GM18873 (cell line): ENCODE measurements around the gene OR52A1.
"Not testable (repeated sequence)": the region's sequence is repeated elsewhere in the genome, so short reads cannot be mapped to it uniquely, and the experiment has no call there.

Experiments
- ATAC-seq: cut with Tn5 transposase; IDR thresholded peaks from one replicate; pipeline ENCODE4 v1.9.1; 2021; ENCODE audit warnings: mild to moderate bottlenecking, moderate library complexity, moderate number of reproducible peaks; ENCODE audit not compliant: unreplicated experiment, low FRiP score

Gene OR52A1

GRCh38 chr11:5154657-5155056, at the start of gene OR52A1:
Gene OR52A1 (minus strand): TSS chr11:5154757. CDS start chr11:5152369, 2,388 bp downstream.
- ATAC-seq: no peak

- no peak for ATAC-seq
These were observed 48.8 kb upstream of the OR52A1 start for GRCh38 chr11:5203366-5203765.

GRCh38 chr11:5200582-5200981, 46.0 kb upstream of the OR52A1 start, which contains the start of gene OR51V1:
Gene OR51V1 (minus strand): TSS chr11:5200682. CDS start chr11:5200682, 0 bp downstream.
- ATAC-seq: no peak

- no peak for ATAC-seq
These were observed 43.7 kb upstream of the OR52A1 start for GRCh38 chr11:5198285-5198684.

- ATAC-seq: no peak
These were observed 43.0 kb upstream of the OR52A1 start for GRCh38 chr11:5197536-5197935.

- no peak for ATAC-seq
These were observed 42.2 kb upstream of the OR52A1 start for GRCh38 chr11:5196731-5197130.

GRCh38 chr11:5196067-5196466, 41.5 kb upstream of the OR52A1 start:
- no peak for ATAC-seq

- ATAC-seq: no peak
These were observed 38.2 kb upstream of the OR52A1 start for GRCh38 chr11:5192738-5193137.

GRCh38 chr11:5188201-5188600, 33.6 kb upstream of the OR52A1 start:
- no peak for ATAC-seq

- ATAC-seq: no peak
These were observed 23.7 kb upstream of the OR52A1 start for GRCh38 chr11:5178046-5178837.

GRCh38 chr11:5174934-5175333, 20.4 kb upstream of the OR52A1 start:
- no peak for ATAC-seq

GRCh38 chr11:5171856-5172255, 17.3 kb upstream of the OR52A1 start:
- ATAC-seq: no peak

GRCh38 chr11:5165898-5166297, 11.3 kb upstream of the OR52A1 start:
- not testable (repeated sequence) for ATAC-seq

GRCh38 chr11:5164807-5165206, 10.2 kb upstream of the OR52A1 start:
- ATAC-seq: not testable (repeated sequence)

GRCh38 chr11:5161045-5161444, 6.5 kb upstream of the OR52A1 start:
- not testable (repeated sequence) for ATAC-seq

GRCh38 chr11:5160217-5160616, 5.7 kb upstream of the OR52A1 start:
- ATAC-seq: not testable (repeated sequence)

- no peak for ATAC-seq
These were observed 5.2 kb upstream of the OR52A1 start for GRCh38 chr11:5159806-5160205.

- ATAC-seq: no peak
These were observed 754 bp downstream of the OR52A1 start for GRCh38 chr11:5153574-5154431.

GRCh38 chr11:5151713-5152153, 2.8 kb downstream of the OR52A1 start:
- ATAC-seq: no peak

GRCh38 chr11:5144206-5144605, 10.4 kb downstream of the OR52A1 start:
- ATAC-seq: not testable (repeated sequence)

- ATAC-seq: no peak
These were observed 16.6 kb downstream of the OR52A1 start, which contains the start of gene OR52A5 for GRCh38 chr11:5137996-5138395. Gene OR52A5 (minus strand): TSS chr11:5138356. CDS start chr11:5132642, 5,714 bp downstream.
